Measurements from ENCODE around the gene STAT2. TPM values are rescaled to one million over a fixed set of nuclear protein-coding genes. Genes with fewer than 3 reads are reported as not detected.

Gene STAT2
- total and polyA plus RNA-seq, 2 of the 13 experiments (the other 11 are each of a cell fraction or from before 2014, with no cell fraction given), result 43.5 to 84.6 TPM

GRCh38 chr12:56362130-56363059 lies 2.5 kb upstream of the STAT2 start, which contains the start of gene APOF (continued):
- TF ChIP-seq HINFP (CRISPR knock-in tag; IDR thresholded peaks at IDR 0.05; ENCODE audit: low read depth), result no peak
- TF ChIP-seq ZNF772 (CRISPR knock-in tag; IDR thresholded peaks at IDR 0.05), result no peak
- peak; percentile 68; the same call in 1 of the 2 replicates for TF ChIP-seq SALL1 (CRISPR knock-in tag; IDR thresholded peaks at IDR 0.05)
- peak; percentile 30; the same call in 1 of the 2 replicates for TF ChIP-seq HDAC1 (CRISPR knock-in tag; IDR thresholded peaks at IDR 0.05)
- TF ChIP-seq ZBTB2 (CRISPR knock-in tag; IDR thresholded peaks at IDR 0.05; ENCODE audit: low read depth), result no peak; the same call in 1 of the 2 replicates
- no peak for TF ChIP-seq NFKBIZ (CRISPR knock-in tag; IDR thresholded peaks at IDR 0.05)
- no peak for TF ChIP-seq XRCC5 (optimal IDR thresholded peaks at IDR 0.05; ENCODE audit: low read length)
- TF ChIP-seq PAX8 (CRISPR knock-in tag; IDR thresholded peaks at IDR 0.05; ENCODE audit: borderline replicate concordance), result no peak
- no peak for TF ChIP-seq ZFP41 (CRISPR knock-in tag; IDR thresholded peaks at IDR 0.05; ENCODE audit: borderline replicate concordance)
- 0 out of 2 replicates have a peak, but pooled peaks have one; percentile 34 for TF ChIP-seq HBP1 (CRISPR knock-in tag; IDR thresholded peaks at IDR 0.05; ENCODE audit: low read depth)
- TF ChIP-seq ZSCAN21 (CRISPR knock-in tag; IDR thresholded peaks at IDR 0.05; ENCODE audit: borderline replicate concordance), result no peak
- no peak for TF ChIP-seq JARID2 (CRISPR knock-in tag; IDR thresholded peaks at IDR 0.05; ENCODE audit: insufficient replicate concordance)
- no peak for TF ChIP-seq JUNB (CRISPR knock-in tag; IDR thresholded peaks at IDR 0.05; ENCODE audit: borderline replicate concordance)
- TF ChIP-seq CENPX (CRISPR knock-in tag; IDR thresholded peaks at IDR 0.05), result no peak
- TF ChIP-seq ZNF737 (CRISPR knock-in tag; IDR thresholded peaks at IDR 0.05; ENCODE audit: borderline replicate concordance), result no peak
- TF ChIP-seq PRDM4 (CRISPR knock-in tag; IDR thresholded peaks at IDR 0.05; ENCODE audit: borderline replicate concordance), result no peak
- no peak for TF ChIP-seq ELF4 (CRISPR knock-in tag; IDR thresholded peaks at IDR 0.05; ENCODE audit: borderline replicate concordance)
- no peak for TF ChIP-seq ZNF563 (CRISPR knock-in tag; IDR thresholded peaks at IDR 0.05)
- TF ChIP-seq TFDP1 (CRISPR knock-in tag; IDR thresholded peaks at IDR 0.05; ENCODE audit: borderline replicate concordance), result no peak; the same call in 1 of the 2 replicates
